ENCODE data around the gene MECR.
A peak's percentile ranks its signal among the peaks of the same experiment; 100 is the strongest.

The MECR gene

DNA sequence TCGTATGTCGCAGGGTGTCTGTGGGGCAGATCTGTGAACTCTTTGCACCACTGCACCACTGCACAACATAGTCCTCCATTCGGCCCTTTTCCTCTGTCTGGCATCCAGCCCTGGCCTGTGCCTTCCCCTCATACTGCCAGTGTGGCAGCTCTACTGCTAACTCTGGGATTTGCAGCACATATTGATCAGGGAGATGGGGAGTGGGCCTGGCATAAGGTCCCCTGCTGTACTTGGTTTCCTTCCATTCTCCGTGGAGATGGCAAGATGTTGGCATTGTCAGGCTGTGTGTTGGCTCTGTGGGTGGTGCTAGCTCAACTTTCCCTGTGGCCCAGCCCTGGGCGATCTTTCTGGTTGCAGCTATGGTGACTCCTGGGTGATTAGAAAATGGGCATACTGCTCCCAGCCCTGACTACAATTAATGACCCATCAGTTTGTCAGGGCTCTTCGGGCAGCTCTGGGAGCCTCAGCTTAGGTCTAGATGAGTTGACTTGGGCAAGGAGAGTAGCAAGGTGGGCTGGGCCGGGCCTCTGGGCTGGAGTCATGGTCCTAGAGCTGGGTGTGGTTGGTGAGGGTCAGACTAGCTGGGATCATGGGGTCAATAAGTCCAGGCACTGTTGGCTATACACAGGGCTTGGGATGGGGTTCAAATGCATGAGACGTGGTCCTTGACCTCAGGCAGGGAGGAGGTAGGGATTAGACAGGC lies 17.0 kb upstream of the MECR start:
- DNase-seq: no peak
- CTCF ChIA-PET: interaction anchor here (0.6 kb wide), 1 partner anchor 84 kb away, joined by 3 read pairs; no protein-coding TSS in a partner anchor
- H3K4me3 Mint-ChIP-seq: no peak overlapping the region
- H3K4me1 Mint-ChIP-seq: peaks cover 3% of the 10 kb centered on the region
- no peaks in the 10 kb centered on the region for H3K36me3 Mint-ChIP-seq
- no peaks in the 10 kb centered on the region for H3K9me3 Mint-ChIP-seq
- no peak overlapping the region for H3K27ac Mint-ChIP-seq
- H3K27me3 Mint-ChIP-seq: peaks cover 20% of the 10 kb centered on the region

DNA sequence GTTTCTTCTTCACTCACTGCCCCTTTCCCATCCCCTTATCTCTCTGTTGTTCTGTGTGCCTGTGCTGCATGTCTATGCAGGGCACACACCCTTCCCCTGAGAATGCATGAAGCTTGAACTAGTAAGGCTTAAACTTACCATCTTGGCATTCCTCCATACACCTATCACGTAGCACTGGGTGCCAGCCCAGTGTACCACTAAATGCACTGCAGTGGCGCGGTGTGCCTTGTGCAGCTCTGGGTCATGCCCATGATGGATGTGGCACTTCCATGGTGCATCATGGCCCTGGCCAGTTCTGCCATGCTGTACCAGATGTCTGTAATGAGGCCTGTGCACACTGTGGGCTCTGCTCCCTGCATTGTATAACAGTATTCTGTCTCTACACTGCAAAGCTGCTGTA lies 16.3 kb upstream of the MECR start:
- Mint-ChIP-seq H3K4me1 (peaks cover 3% of the 10 kb centered on the region), H3K9me3 (no peaks in the 10 kb centered on the region), H3K4me3 (no peak overlapping the region), H3K36me3 (no peaks in the 10 kb centered on the region), H3K27me3 (peaks cover 23% of the 10 kb centered on the region), H3K27ac (no peak overlapping the region)
- no peak for DNase-seq
- CTCF ChIA-PET: interaction anchor here (0.6 kb wide), 1 partner anchor 85 kb away, joined by 3 read pairs; no protein-coding TSS in a partner anchor

DNA sequence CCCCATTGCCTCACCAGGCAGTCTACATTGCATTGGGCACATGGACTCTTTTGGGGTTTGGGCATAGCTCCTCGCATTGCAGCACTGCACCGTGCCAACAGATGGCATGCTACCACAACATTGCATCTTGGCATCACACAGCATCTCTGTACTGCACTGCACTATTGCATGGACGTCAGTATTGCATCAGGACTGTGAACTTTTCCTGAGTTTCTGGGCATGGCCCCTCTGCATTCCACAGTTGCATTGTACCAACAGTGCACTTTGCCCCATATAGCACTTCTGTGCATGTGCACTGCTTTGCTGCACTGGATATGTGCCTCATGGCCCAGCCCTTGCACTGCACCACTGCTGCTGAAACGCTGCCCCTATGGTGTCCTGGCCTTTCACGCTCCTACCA lies 15.1 kb upstream of the MECR start:
- no peak for DNase-seq
- CTCF ChIA-PET: interaction anchor here (0.6 to 1.6 kb wide), 2 partner anchors 95 to 1135 kb away, joined by 3 to 4 read pairs; no protein-coding TSS in a partner anchor
- Mint-ChIP-seq H3K27me3 (peaks cover 35% of the 10 kb centered on the region), H3K9me3 (no peaks in the 10 kb centered on the region), H3K36me3 (no peaks in the 10 kb centered on the region), H3K4me1 (peaks cover 3% of the 10 kb centered on the region), H3K4me3 (no peak overlapping the region), H3K27ac (no peak overlapping the region)

DNA sequence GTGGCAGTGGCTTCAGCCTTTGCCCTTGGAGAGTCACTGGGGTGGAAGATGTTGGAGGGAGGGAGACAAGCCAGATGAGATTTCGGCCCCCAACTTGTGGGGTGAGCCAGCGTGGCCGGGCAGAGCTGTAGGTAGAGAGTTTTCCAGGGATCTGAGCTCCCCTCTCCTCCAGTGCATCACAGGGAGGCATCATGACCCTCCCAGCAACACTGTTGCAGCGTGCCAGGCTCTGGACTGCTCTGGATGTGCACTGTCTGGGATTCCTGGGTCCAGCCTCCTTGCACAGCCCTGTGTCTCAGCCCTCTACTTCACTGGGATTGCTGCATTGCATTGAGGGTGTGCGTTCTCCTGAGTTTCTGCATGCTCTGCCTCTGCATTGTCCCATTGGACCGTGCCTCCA lies 14.5 kb upstream of the MECR start:
- H3K4me1 Mint-ChIP-seq: peaks cover 3% of the 10 kb centered on the region
- DNase-seq: no peak
- H3K4me3 Mint-ChIP-seq: no peak overlapping the region
- H3K27me3 Mint-ChIP-seq: peaks cover 41% of the 10 kb centered on the region
- H3K36me3 Mint-ChIP-seq: no peaks in the 10 kb centered on the region
- CTCF ChIA-PET: interaction anchor here (1.6 kb wide), 1 partner anchor 1135 kb away, joined by 4 read pairs; no protein-coding TSS in a partner anchor
- H3K9me3 Mint-ChIP-seq: no peaks in the 10 kb centered on the region
- H3K27ac Mint-ChIP-seq: no peak overlapping the region

DNA sequence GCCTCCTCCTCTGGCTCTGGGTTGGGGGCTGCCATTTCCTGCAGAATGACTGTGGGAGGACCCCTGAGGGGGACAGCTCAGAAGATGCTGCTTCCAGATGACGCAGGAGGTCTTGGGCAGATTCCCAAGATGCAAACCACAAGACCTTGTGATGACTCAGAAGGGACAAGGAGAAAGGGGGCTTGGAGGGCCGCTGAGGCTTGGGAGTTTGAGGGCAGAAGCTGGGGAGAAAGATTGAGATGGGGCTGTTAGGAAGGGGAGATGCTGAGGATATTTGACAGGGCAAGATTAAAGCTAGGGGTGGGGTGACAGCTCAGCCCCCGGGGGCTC lies 13.1 kb upstream of the MECR start:
- H3K27me3 Mint-ChIP-seq: peaks cover 50% of the 10 kb centered on the region
- H3K4me1 Mint-ChIP-seq: no peaks in the 10 kb centered on the region
- no peak overlapping the region for H3K4me3 Mint-ChIP-seq
- no peaks in the 10 kb centered on the region for H3K36me3 Mint-ChIP-seq
- H3K27ac Mint-ChIP-seq: no peak overlapping the region
- no peaks in the 10 kb centered on the region for H3K9me3 Mint-ChIP-seq
- no peak for DNase-seq
- CTCF ChIA-PET: no interaction called here

DNA sequence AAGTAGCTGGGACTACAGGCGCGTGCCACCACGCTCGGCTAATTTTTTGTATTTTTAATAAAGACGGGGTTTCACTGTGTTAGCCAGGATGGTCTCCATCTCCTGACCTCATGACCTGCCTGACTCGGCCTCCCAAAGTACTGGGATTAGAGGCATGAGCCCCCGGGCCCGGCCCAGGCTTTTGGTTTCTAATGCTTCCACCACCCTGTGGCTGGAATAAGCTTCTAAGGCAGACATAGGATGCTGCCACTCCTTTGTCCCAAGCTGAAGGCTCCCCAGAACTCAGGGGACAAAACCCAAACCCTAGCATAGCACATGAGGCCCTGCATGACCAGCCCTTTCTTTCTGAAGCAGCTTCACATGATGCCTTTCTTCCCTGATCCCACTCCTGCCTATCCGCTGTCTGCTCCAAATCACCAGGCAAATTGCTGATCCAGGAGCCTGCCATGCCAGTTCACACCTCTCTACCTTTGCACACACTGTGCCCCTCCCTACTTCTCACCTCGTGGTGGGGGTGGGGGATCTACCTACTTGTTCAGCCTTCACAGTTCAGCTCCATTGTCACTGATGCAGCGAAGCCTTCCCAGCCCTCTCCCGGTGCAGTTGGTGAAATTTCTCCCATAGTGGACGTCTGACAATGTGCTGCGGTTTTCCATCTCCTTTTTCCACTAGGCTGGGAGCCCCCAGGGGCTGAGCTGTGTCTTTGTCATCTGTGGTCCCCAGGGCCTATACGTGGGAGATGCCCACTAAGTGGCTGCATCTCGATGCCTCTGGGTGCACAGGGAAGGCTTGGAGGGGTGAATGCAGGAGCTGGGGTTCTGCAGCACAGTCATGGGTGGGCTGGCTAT lies 12.5 kb upstream of the MECR start:
- no peak for DNase-seq
- CTCF ChIA-PET: no interaction called here
- Mint-ChIP-seq H3K9me3 (no peaks in the 10 kb centered on the region), H3K4me1 (peaks cover 3% of the 10 kb centered on the region), H3K27ac (no peak overlapping the region), H3K36me3 (no peaks in the 10 kb centered on the region), H3K27me3 (peaks cover 51% of the 10 kb centered on the region), H3K4me3 (no peak overlapping the region)

DNA sequence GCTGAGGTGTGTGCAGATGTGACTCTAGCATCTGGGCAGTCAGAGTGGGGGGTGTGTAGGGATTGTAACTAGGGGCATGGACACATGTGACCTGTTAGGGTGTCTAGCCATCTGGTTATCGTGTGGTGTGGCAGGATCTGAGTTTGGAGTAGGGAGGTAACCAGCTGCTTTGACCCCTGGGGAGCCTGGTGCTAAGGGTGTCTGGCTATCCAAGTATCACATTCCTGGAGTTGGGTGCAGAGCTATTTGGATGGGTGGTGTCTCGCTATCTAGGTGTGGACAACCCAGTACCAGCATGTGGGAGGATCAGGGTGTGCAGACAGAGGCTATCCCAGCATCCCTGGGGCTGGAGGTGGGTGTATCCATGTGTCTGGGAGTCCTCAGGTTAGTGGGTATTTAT lies 10.3 kb upstream of the MECR start:
- peaks cover 2% of the 10 kb centered on the region for H3K36me3 Mint-ChIP-seq
- DNase-seq: no peak
- no peak overlapping the region for H3K4me3 Mint-ChIP-seq
- no peaks in the 10 kb centered on the region for H3K9me3 Mint-ChIP-seq
- H3K4me1 Mint-ChIP-seq: peaks cover 14% of the 10 kb centered on the region
- CTCF ChIA-PET: no interaction called here
- no peak overlapping the region for H3K27ac Mint-ChIP-seq
- peaks cover 61% of the 10 kb centered on the region for H3K27me3 Mint-ChIP-seq

DNA sequence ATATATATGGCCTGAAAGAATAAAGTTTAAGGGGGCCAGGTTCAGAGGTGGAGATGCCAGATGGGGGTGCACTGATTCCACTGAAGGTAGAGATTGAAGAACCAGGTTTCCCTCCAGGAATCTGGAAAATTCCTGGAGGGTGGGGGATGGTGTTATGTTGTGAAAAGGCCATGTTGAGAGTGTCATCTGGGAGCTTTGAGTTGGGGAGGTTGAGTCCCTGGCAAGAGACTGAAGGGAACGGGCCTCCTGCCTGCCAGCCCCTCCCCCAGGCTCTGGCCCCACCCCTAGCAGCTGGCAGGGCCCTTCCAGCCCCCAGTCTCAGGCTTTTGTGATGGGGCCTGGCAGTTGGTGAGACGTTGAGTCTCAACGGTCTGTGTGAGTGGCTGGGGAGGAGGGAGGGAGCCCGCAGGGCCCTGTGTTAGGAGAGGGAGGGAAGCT lies 9.7 kb upstream of the MECR start:
- H3K4me3 Mint-ChIP-seq: no peak overlapping the region
- DNase-seq: no peak
- peaks cover 64% of the 10 kb centered on the region for H3K27me3 Mint-ChIP-seq
- H3K4me1 Mint-ChIP-seq: peaks cover 17% of the 10 kb centered on the region
- H3K27ac Mint-ChIP-seq: no peak overlapping the region
- H3K36me3 Mint-ChIP-seq: peaks cover 2% of the 10 kb centered on the region
- CTCF ChIA-PET: no interaction called here
- no peaks in the 10 kb centered on the region for H3K9me3 Mint-ChIP-seq

DNA sequence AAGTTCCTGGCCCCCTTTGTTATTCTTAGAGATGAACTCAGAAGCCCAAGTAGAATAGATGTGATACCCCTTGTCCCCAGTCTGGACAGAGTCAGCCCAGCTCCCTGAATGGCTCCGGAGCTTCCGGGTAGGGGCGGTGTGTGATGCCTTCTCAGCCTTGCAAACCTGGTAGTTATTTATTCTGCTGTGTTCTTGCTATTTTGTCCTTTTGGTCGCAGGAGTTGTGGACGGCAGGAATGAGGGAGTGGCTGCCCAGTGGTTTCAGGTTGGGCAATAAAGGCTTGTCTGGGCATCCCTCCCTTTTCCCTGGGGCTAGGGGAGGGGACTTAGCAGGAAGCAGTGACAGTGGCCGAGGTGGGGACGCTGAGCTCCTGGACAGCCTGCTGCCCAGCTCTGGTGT lies 8.4 kb upstream of the MECR start:
- peaks cover 2% of the 10 kb centered on the region for H3K36me3 Mint-ChIP-seq
- no peak overlapping the region for H3K4me3 Mint-ChIP-seq
- H3K27me3 Mint-ChIP-seq: peaks cover 74% of the 10 kb centered on the region
- H3K9me3 Mint-ChIP-seq: no peaks in the 10 kb centered on the region
- no peak for DNase-seq
- peaks cover 17% of the 10 kb centered on the region for H3K4me1 Mint-ChIP-seq
- CTCF ChIA-PET: no interaction called here
- no peak overlapping the region for H3K27ac Mint-ChIP-seq

DNA sequence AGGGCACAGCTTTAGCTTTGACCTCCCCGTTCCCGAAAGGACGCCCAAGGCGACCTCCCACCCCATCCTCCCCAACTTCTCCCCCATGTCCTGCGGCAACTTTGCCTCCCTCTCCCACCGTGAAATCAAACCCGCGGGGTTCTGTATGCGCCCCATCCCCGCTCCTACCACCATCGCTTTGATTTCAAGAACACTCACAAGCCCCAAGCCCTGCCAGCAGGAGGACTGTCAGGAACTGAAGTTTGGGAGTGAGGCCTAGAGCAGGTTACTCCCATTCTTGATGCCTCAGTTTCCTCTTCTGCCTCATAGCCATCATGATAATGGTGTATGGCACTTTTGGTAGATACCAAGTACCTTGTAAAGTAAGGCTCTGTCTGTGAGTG lies 7.9 kb upstream of the MECR start:
- H3K27me3 Mint-ChIP-seq: peaks cover 79% of the 10 kb centered on the region
- no peak for DNase-seq
- no peaks in the 10 kb centered on the region for H3K9me3 Mint-ChIP-seq
- H3K27ac Mint-ChIP-seq: no peak overlapping the region
- peaks cover 17% of the 10 kb centered on the region for H3K4me1 Mint-ChIP-seq
- peaks cover 2% of the 10 kb centered on the region for H3K36me3 Mint-ChIP-seq
- CTCF ChIA-PET: no interaction called here
- H3K4me3 Mint-ChIP-seq: peak overlapping the region; percentile 57

DNA sequence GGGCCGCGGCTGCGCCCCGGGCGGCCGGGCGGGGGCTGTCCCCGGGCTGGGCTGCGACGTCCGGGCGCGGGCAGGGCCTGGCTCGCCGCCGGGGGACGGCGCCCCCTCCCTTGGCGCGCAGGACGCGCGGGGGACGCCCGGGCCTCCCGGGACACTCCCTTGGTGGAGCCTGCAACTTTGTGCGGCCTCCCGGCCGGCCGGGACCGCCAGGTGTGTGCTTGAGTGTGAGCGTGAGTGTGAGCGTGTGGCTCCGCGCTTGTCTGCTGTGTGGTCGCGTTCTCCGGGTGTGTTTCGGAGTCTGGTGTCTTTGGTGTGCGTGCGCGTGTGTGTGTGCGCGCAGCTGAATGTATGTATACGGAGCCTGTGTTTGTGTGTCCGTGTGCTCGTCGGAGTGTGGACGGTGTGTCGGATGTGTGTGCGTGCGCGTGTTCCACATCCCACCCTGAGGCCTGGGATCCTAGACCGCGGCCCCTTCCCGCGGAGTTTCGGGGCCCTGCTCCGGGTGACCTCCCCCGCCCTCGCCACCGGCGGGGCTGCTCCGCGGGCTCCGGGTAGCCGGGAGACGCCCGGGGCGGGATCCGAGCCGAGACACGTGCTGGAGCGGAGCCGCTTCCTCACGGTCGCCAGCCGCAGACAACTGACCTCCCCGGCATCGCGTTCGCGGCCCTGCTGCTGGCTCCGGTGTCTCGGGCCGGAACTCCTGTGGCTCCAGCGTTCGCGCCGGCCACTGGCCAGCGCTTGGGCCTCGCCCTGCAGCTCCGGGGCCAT lies 7.3 kb upstream of the MECR start:
- Mint-ChIP-seq H3K36me3 (peaks cover 2% of the 10 kb centered on the region), H3K9me3 (no peaks in the 10 kb centered on the region), H3K27ac (no peak overlapping the region), H3K4me1 (peaks cover 17% of the 10 kb centered on the region), H3K4me3 (peak overlapping the region; percentile 57), H3K27me3 (peaks cover 81% of the 10 kb centered on the region)
- DNase-seq: no peak
- CTCF ChIA-PET: no interaction called here

DNA sequence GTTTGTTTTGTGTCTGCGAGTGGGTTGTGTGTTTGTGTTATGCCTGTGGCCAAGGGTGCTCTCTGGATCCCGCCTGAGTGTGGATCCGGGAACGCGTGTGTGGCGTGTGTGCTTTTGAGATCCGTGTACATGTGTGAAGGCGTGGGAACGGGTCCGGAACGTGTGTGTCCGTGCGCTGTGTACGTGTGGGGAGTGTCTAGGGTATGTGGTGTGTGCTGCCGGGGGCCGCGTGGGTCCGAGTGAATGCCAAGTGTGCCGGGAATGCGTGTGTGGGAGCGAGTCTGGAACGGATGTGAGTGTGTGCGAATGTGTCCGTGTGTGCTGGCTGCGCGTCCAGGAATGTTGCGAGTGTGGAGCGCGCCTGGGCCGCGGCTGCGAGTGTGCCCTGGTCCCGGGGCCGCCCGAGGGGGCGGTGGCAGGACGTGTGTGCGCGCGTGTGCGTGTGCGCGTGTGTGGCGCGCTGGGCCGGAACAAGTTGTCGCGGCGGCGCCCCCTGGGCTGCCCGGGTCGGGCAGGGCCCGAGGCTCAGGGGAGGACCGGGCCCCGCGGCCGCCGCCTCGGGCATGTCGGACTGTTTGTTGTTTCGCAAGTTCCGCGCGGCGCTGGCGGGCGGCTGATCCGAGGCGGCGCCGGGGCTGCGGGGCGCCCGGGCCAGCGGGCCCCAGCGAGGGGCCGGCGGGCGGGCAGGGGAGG lies 6.5 kb upstream of the MECR start:
- DNase-seq: peak; percentile 36
- Mint-ChIP-seq H3K36me3 (peaks cover 2% of the 10 kb centered on the region), H3K27ac (no peak overlapping the region), H3K4me3 (peak overlapping the region; percentile 59), H3K27me3 (peaks cover 80% of the 10 kb centered on the region), H3K4me1 (peaks cover 17% of the 10 kb centered on the region), H3K9me3 (no peaks in the 10 kb centered on the region)
- CTCF ChIA-PET: interaction anchor here (1.0 kb wide), 1 partner anchor 612 kb away, joined by 6 read pairs; no protein-coding TSS in a partner anchor

DNA sequence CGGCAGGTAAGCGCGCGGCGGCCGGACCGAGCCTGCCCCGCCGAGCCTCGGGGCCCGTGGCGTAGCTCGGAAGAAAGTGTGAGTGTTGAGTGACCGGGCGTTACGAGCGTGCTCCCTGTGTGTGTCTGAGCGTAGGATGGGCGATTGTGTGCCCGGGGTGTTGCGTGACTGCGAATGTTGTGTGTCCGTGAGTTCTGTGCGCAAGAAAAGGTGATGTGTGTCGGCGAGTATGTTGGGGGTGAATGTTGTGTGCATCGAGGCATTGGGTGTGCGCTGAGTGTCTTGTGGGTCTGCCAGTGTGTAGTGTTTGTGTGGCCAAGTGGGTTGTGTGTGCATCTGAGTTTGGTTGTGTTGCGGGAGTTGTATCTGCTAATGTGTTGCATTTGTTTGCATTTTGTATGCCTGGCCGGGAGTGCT lies 6.0 kb upstream of the MECR start:
- Mint-ChIP-seq H3K4me3 (peak overlapping the region; percentile 59), H3K27ac (no peak overlapping the region), H3K36me3 (peaks cover 2% of the 10 kb centered on the region), H3K9me3 (no peaks in the 10 kb centered on the region), H3K4me1 (peaks cover 17% of the 10 kb centered on the region), H3K27me3 (peaks cover 74% of the 10 kb centered on the region)
- CTCF ChIA-PET: interaction anchor here (1.0 kb wide), 1 partner anchor 612 kb away, joined by 6 read pairs; no protein-coding TSS in a partner anchor
- no peak for DNase-seq
